CD4-positive, alpha-beta T cell (primary cell): ENCODE measurements around the gene PLEKHA5. TPM values are rescaled to one million over a fixed set of nuclear protein-coding genes. Genes with fewer than 3 reads are reported as not detected.

Experiments
- ATAC-seq: fragments of 200-7000 bp; cut with Tn5 transposase; one replicate; pipeline ENCODE4 v1.10.0; 2022; ENCODE audit warnings: mild to moderate bottlenecking; ENCODE audit not compliant: poor library complexity
- CTCF ChIA-PET: fragments of 350-600 bp; sonication (Branson Sonifier 250); formaldehyde crosslinking; loops from one replicate; lab custom pipeline; 2021; ENCODE audit warnings: antibody characterized with exemption, inconsistent platforms; lab: Charles Lee
- POLR2A ChIA-PET: fragments of 350-600 bp; sonication (Branson Sonifier 250); formaldehyde crosslinking; loops from one replicate; lab custom pipeline; 2021; ENCODE audit warnings: antibody characterized with exemption, inconsistent platforms; lab: Charles Lee
- DNase-seq, 14 experiments: peaks; one replicate each; pipeline ENCODE4 v3.0.0-alpha.2; 2013 to 2020; ENCODE audit warnings: mixed read lengths in 2 of 14
- H3K27ac ChIP-seq, 2 donors: one replicate each; pipeline versions ENCODE4 v1.5.1 to v1.7.0; 2013; ENCODE audit warnings: low read length in 2 of 2, low read depth in 1 of 2, mild to moderate bottlenecking in 1 of 2
- H3K27me3 ChIP-seq, 2 experiments: 1 replicate in 1 of 2; 2 replicates in 1 of 2; pipeline versions ENCODE4 v1.6.1 to v1.7.0; 2013; ENCODE audit warnings: low read length in 2 of 2, control low read depth in 1 of 2, mild to moderate bottlenecking in 1 of 2, moderate library complexity in 1 of 2; ENCODE audit not compliant: insufficient read depth in 2 of 2, control insufficient read depth in 1 of 2
- H3K36me3 ChIP-seq: one replicate; pipeline ENCODE4 v1.6.1; 2013; ENCODE audit warnings: low read length, control low read depth; ENCODE audit not compliant: insufficient read depth
- H3K4me1 ChIP-seq: one replicate; pipeline ENCODE4 v1.6.1; 2013; ENCODE audit warnings: low read length, control low read depth; ENCODE audit not compliant: insufficient read depth
- H3K4me3 ChIP-seq: one replicate; pipeline ENCODE4 v1.5.1; 2013; ENCODE audit warnings: mild to moderate bottlenecking, low read length, moderate library complexity
- H3K9me3 ChIP-seq, 2 experiments: 1 replicate in 1 of 2; 2 replicates in 1 of 2; pipeline versions ENCODE4 v1.6.1 to v1.7.0; 2013; ENCODE audit warnings: low read length in 2 of 2, mild to moderate bottlenecking in 2 of 2, control low read depth in 1 of 2, moderate library complexity in 1 of 2; ENCODE audit not compliant: control insufficient read depth in 1 of 2, insufficient read depth in 1 of 2
- H3K27ac Mint-ChIP-seq: one replicate; pipeline ENCODE4 v1.8.0; 2020; ENCODE audit warnings: mixed read lengths
- H3K27me3 Mint-ChIP-seq: one replicate; pipeline ENCODE4 v1.8.0; 2021; ENCODE audit warnings: mixed read lengths
- H3K36me3 Mint-ChIP-seq: one replicate; pipeline ENCODE4 v1.8.0; 2021; ENCODE audit warnings: low read depth, mixed read lengths
- H3K4me1 Mint-ChIP-seq: one replicate; pipeline ENCODE4 v1.8.0; 2021; ENCODE audit warnings: low read depth, mixed read lengths
- H3K4me3 Mint-ChIP-seq: one replicate; pipeline ENCODE4 v1.8.0; 2020; ENCODE audit warnings: mild to moderate bottlenecking, mixed read lengths
- H3K9me3 Mint-ChIP-seq: one replicate; pipeline ENCODE4 v1.8.0; 2020; ENCODE audit warnings: mixed read lengths
- intact Hi-C, 2 experiments: fragments of 100-400 bp; cut with DNase I in 1 of 2; cut with micrococcal nuclease in 1 of 2; formaldehyde crosslinking; loops; one replicate each; pipeline versions ENCODE4 v1.15.1 to v1.9.0; 2023 to 2025; cut with DNase I, micrococcal nuclease
- total RNA-seq, 174 experiments: library from RNA in 2 of 174; stranded (reverse) in 2 of 174; gene quantifications; one replicate each; pipeline ENCODE4 v1.2.3 and lab custom pipeline; 2021 to 2026
- TF ChIP-seq, protein P1 (sequence below): fragments of 200-600 bp; IDR thresholded peaks from one replicate; pipeline ENCODE4 v1.8.0; 2022; ENCODE audit warnings: antibody characterized with exemption, mild to moderate bottlenecking

PLEKHA5 gene
- total RNA-seq, 2 experiments from 2014 or later, result 4.5 to 5.4 TPM

- CTCF ChIA-PET, result no interaction called here
- H3K27me3 ChIP-seq, result no peaks in the 10 kb centered on the region
- Mint-ChIP-seq H3K4me3 (no peak overlapping the region), H3K27me3 (no peaks in the 10 kb centered on the region), H3K4me1 (no peaks in the 10 kb centered on the region), H3K27ac (no peak overlapping the region), H3K36me3 (peaks cover 6% of the 10 kb centered on the region), H3K9me3 (peaks cover 7% of the 10 kb centered on the region)
- H3K9me3 ChIP-seq, result no peaks in the 10 kb centered on the region
- TF ChIP-seq, protein P1, sequence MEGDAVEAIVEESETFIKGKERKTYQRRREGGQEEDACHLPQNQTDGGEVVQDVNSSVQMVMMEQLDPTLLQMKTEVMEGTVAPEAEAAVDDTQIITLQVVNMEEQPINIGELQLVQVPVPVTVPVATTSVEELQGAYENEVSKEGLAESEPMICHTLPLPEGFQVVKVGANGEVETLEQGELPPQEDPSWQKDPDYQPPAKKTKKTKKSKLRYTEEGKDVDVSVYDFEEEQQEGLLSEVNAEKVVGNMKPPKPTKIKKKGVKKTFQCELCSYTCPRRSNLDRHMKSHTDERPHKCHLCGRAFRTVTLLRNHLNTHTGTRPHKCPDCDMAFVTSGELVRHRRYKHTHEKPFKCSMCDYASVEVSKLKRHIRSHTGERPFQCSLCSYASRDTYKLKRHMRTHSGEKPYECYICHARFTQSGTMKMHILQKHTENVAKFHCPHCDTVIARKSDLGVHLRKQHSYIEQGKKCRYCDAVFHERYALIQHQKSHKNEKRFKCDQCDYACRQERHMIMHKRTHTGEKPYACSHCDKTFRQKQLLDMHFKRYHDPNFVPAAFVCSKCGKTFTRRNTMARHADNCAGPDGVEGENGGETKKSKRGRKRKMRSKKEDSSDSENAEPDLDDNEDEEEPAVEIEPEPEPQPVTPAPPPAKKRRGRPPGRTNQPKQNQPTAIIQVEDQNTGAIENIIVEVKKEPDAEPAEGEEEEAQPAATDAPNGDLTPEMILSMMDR, result no peak
- ATAC-seq (no peak), DNase-seq (no peak)
- H3K27ac ChIP-seq, result no peak overlapping the region
- no peaks in the 10 kb centered on the region for H3K4me1 ChIP-seq
- intact Hi-C loops, result no loop called here
- H3K36me3 ChIP-seq, result no peaks in the 10 kb centered on the region
- no peak overlapping the region for H3K4me3 ChIP-seq
- POLR2A ChIA-PET, result no interaction called here
Measured at GRCh38 chr12:19208456-19208855, 78.9 kb downstream of the PLEKHA5 start.

DNA sequence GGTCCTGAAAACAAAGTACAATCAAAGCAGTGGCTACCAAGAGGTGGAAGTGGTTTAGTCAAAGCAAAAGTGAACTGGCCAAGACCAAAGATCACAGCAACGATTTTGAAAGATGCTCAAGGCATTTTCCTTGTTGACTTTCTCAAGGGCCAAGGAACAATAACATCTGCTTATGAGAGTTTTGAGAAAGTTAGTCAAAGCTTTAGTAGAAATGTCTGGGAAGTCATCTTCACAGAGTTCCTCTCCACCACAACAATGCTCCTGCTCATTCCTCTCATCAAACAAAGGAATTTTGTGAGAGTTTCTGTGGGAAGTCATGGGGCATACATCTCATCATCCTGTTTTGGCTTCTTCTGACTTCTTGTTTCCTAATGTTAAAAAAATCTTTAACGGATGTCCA is 80.1 kb downstream of the PLEKHA5 start:
- H3K36me3 Mint-ChIP-seq, result peaks cover 6% of the 10 kb centered on the region
- ChIA-PET POLR2A (no interaction called here), CTCF (no interaction called here)
- H3K4me3 Mint-ChIP-seq, result no peak overlapping the region
- intact Hi-C loops, result no loop called here
- H3K27ac ChIP-seq, result no peak overlapping the region
- no peaks in the 10 kb centered on the region for H3K27me3 Mint-ChIP-seq
- H3K4me1 Mint-ChIP-seq, result no peaks in the 10 kb centered on the region
- TF ChIP-seq, protein P1, result no peak
- no peak overlapping the region for H3K27ac Mint-ChIP-seq
- DNase-seq (no peak), ATAC-seq (no peak)
- H3K4me3 ChIP-seq, result no peak overlapping the region
- H3K27me3 ChIP-seq, result no peaks in the 10 kb centered on the region
- no peaks in the 10 kb centered on the region for H3K4me1 ChIP-seq
- peaks cover 7% of the 10 kb centered on the region for H3K9me3 Mint-ChIP-seq
- no peaks in the 10 kb centered on the region for H3K9me3 ChIP-seq
- H3K36me3 ChIP-seq, result no peaks in the 10 kb centered on the region

DNA sequence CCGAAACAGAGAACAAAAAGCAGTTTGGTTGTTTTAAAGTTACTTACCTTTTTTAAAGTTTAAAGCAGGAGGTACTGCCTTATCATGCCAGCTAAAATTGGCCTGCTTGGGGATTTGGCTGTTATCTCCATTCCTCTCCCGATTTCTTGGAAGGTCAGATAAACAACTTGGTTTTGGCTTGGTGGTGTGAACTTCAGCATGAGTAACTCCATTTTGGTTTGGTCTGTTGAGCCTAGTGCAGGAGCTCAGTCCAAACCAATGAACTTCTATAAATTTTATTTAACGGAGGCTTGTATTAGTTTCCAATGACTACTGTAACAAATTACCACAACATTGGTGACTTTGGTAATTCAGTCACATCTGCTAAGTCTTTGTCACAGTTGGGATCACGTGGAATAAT is 82.3 kb downstream of the PLEKHA5 start:
- Histone ChIP-seq H3K27ac (no peak overlapping the region), H3K36me3 (no peaks in the 10 kb centered on the region), H3K27me3 (no peaks in the 10 kb centered on the region), H3K4me3 (no peak overlapping the region), H3K4me1 (no peaks in the 10 kb centered on the region), H3K9me3 (no peaks in the 10 kb centered on the region)
- POLR2A ChIA-PET, result no interaction called here
- TF ChIP-seq, protein P1, result no peak
- Mint-ChIP-seq H3K36me3 (peaks cover 6% of the 10 kb centered on the region), H3K9me3 (peaks cover 7% of the 10 kb centered on the region), H3K27me3 (no peaks in the 10 kb centered on the region), H3K4me1 (no peaks in the 10 kb centered on the region), H3K4me3 (no peak overlapping the region), H3K27ac (no peak overlapping the region)
- CTCF ChIA-PET, result interaction anchor here (0.5 kb wide), 1 partner anchor 98 kb away, joined by 4 read pairs; no protein-coding TSS in a partner anchor
- ATAC-seq (no peak), DNase-seq (no peak)
- intact Hi-C loops, result no loop called here
